ENCODE data around the gene MEIS2.

MEIS2 gene

DNA sequence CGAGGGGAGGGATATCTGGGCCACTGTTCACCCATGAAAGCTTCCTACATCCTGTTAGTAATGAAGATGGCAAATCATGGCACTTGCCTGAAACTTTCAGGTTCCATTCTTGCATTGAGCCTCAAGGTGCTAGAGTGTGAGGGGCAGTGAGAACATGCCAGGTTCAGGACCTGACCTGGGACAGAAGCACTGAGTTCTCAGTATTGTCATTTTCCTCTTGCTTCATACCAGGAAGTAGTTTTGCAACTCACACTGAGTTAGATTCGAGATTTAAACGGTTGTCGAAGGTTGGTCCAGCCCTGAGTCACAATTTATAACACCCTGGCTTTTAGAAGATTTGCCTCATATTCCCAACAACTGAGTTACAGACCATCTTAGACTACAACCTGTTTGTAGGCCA is 11.8 kb upstream of the MEIS2 start:
- no peak for DNase-seq

DNA sequence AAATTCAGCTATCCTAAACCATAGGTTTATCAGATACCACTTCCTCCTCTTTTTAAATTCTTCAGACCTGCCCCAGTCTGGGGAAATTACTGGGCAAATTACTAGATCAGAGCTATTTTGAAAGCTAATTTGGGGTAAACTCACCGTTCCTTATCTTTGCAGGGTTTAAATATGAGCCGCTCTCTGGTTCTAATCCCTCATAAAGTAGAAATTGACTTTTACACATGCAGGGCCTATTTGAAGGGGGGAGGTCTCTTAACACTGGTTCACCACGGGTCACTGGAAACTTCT is 11.0 kb upstream of the MEIS2 start:
- no peak for DNase-seq

- DNase-seq = peak; percentile 20
Measured at GRCh38 chr15:37109872-37110572, 9.7 kb upstream of the MEIS2 start.

DNA sequence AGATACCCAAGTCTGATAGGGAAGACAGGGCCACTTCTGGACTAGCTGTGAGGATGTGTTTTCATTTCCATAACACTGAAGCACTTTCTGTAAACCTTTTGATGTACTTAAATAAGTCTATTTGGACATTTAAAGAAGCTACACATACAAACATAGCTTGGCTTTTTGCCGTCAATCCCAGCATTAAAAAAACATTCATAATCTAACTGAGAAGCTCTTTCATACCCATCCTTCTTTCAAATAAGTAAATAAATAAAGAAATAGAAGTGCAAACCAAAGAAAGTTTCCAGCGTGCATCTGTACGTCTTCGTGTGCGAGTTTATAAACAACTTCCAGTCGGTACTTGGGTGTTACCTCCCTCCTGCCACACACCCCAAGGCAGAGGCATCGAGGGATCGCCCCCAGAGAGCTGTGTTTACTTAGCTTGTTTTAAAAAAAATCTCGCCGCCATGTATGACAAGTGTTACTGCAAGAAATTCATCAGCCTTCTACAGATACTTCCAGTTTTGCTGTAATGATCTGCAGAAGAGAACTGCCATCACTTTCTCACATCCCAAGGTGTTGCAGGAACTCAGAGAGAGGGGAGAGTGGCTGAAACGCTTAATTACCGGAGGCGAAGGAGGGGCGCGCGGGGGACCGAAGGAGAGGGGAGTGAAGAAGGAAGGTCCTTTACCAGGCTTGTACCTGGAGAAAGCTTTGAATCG is 9.0 kb upstream of the MEIS2 start:
- peak; percentile 28 for DNase-seq

- no peak for DNase-seq
Measured at GRCh38 chr15:37108381-37109167, 8.2 kb upstream of the MEIS2 start.

- no peak for DNase-seq
Measured at GRCh38 chr15:37107744-37108380, 7.5 kb upstream of the MEIS2 start.

DNA sequence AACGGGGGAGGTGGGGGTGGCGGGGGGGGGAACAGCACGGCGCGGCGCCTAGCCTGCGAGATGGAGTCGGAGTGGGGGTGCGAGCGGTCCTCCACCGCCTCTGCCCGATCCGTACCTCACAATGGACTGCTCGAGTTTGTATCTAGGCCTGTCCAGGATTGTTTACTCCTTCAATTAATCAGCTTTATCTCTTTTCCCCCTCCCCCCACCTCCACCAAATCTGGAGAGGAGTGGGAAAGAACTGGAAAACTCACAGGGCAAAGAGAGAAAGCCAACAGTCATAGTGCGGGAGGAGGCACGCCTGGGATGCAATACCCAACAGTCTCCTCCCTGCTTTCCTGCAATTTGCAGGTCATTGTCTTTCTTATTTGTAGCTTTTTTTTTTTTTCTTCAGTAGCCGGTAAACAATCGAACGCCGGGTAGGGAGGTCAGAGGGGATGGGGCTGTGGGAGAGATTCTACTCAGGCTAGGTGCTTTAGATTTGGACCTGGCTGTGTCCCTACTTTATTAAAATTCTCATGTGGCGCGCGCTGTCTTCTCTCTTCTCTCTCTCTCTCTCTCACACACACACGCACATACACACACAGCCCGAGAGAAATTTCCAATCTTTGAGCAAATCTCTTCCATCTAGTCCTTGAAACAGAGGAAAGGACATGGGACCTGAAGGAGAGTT is 6.9 kb upstream of the MEIS2 start:
- no peak for DNase-seq

- DNase-seq = peak; percentile 70
Measured at GRCh38 chr15:37106490-37107001, 6.2 kb upstream of the MEIS2 start.

DNA sequence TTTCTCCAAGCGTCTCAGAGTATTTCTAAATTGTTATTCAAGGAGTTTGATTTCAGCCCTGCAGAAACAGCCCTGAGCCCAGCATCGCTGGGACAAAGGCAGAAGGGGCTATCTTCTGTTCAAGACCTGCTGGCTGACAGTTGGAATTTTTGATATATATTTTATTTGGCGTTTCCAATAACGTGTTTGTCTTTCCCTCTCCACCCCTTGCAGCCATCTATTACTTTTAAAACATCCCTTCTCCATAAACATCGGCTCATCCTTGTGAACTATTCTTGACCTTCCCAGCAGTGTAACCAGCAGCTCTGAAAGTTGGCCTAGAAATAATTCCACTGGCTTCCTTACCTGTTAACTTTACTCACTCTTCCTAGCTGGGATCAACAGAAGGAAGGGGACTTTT is 5.5 kb upstream of the MEIS2 start:
- no peak for DNase-seq

DNA sequence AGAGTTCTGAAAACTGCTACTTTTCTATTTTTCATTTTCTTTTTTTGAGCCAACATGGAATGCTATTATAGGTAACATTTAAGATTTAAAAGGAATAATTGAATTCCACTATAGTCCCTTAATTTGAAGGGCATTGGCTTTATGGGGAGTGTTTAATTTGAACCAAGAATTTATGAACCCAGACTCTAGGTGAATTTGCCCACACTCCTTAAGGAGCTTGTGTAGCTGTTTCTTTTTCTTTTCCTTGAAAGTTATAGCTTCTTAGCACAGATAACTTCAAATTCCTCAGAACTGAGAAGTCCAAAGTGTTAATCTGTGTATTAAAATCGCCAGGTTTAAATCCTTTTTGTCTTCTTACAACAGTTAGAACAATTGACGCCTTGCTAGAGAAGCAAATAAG is 4.7 kb upstream of the MEIS2 start:
- no peak for DNase-seq

GRCh38 chr15:37104424-37104981 is 4.2 kb upstream of the MEIS2 start:
- DNase-seq = no peak

DNA sequence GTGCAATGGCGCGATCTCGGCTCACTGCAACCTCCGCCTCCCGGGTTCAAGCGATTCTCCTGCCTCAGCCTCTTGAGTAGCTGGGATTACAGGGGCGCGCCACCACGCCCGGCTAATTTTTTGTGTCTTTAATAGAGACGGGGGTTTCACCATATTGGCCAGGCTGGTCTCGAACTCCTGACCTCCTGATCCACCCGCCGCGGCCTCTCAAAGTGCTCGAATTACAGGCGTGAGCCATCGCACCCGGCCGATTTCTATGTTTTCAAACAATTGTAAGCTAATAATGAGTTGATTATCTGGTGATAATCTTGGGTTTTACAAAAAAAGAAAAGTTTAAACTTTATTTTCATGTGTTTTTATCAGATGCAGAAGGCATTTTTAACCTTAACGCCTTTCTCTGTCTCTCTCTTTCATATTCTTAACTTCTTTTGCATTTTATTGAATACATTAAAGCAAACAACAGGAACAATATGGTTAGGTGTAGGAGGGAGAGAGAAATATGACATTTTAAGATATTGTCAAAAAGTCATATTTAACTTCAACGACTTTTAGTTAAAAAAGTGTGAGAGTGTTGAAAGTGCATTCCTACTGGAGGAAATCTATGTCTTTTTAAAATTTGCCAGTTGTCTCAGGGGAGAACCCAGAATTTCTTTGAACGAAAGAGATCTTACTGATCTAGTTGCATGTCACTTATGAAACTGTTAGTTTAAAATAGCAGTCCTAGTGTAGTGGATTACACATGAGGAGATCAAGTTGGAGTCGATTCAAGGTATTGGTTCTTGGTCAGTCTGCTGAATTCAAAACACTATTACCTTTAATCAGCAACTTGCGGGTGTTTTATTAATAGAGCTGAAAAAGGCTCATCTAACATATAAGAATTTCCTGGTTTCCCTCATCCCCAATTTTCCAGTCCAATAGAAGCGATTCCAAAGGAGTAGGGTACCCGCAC is 3.4 kb upstream of the MEIS2 start:
- no peak for DNase-seq

- no peak for DNase-seq
Measured at GRCh38 chr15:37103163-37103435, 2.8 kb upstream of the MEIS2 start.

DNA sequence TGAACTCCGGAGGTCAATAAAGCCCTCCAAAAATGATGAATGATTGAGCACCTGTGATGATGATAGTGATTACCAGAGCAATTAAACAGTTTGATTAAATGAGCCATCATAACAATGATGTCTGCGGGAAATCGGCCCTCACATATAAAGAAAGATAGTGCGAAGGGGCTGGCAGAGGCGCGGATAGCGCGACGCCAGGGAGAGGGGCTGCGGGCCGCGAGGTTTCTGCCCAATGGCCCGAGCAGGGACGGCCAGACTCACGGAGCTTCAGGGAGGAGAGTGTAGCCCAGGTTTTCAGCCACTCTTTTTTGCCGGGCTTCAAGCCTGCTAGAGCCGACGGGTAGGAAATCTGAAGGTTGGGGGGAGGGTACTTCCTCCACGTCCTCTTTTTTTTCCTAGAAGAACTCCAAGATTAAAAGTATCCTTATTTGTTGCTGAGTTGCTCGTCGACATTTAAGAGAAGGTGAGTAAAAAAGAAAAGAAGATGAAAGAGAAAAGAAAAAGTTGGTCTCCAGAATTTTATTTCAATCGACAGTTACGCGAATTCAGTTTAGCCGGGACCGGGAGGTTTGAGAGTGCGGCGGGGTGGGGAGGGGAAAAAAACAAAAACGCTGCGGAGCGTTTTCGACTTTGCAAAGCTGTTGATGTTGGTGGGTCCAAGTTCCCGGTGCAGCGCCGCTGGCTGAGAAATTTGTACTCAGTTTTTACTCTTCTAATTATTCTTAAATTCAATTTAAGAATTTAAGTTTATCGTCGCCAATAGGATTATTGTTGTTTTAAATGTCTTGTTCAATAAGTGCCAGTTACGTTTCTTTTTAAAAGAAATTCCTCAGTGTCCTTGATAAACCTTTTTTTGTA is 2.2 kb upstream of the MEIS2 start:
- peak; percentile 65 for DNase-seq

GRCh38 chr15:37101980-37102304 is 1.6 kb upstream of the MEIS2 start:
- DNase-seq = peak; percentile 65

DNA sequence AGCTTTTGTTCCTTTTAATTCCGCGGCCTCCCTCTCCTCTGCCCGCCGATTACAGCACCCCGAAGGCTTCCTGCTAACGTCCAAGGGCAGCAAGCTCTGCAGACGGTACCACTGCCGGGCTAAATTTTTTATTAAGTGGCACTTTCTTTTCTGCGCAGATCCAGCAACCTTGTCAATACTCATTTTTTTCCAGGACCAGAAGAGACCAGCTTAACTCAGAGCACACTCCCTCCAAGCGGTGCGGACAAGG is 542 bp upstream of the MEIS2 start:
- DNase-seq = peak; percentile 55

DNA sequence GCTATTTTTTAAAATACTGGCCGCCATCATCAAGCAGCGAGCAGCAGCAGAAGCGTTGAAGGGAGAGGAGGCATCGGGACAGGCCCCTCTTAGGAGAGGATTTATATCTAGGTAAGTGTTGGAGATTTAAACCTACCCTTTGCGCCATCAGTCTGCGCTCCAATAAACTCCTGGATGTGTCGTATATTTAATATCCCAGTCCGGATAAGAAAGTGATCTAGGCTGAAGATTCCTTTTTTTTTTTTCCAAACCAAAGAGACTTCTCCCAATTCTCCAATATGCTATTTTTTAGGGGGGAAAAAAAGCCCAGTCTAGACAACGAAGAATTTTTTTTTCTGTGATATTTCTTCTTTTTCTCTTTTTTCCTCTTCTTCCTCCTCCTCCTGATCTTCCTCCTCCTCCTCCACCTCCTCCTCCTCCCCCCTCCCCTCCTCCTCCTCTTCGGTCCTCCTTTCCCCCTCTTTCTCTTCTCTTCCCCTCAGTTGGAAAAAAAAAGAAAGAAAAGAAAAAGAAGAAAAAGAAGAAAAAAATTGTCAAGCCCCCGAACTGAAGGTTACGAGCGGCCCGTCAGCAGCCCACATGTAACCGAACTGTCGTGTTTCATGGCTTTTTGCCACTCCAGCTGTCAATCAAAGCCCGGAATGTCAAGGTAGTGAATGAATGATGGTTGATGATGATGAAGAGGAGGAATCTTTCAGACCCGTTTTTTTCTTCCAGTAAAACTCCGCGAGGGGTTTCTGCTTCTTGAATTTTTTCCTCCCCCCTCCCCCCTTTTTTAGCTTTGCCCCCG is 835 bp downstream of the MEIS2 start:
- DNase-seq = peak; percentile 37

GRCh38 chr15:37098468-37099318 is 1.7 kb downstream of the MEIS2 start:
- DNase-seq = peak; percentile 37
